Suprapubic skin (tissue), 4 donors: ENCODE data around the gene TCP11.

Source experiments
- POLR2A ChIP-seq, 2 donors: fragments of 450-650 bp; IDR thresholded peaks; one replicate each; pipeline ENCODE4 v1.6.1; 2017; ENCODE audit warnings: antibody characterized with exemption in 2 of 2, mild to moderate bottlenecking in 2 of 2, moderate library complexity in 2 of 2
- POLR2AphosphoS5 ChIP-seq, 3 donors: sonication (generic); formaldehyde crosslinking; IDR thresholded peaks; one replicate each; pipeline ENCODE4 v1.6.1; 2017; ENCODE audit warnings: antibody characterized with exemption in 3 of 3
- TF ChIP-seq, protein P1 (sequence below), 2 donors: fragments of 200-600 bp in 1 of 2; fragments of 450-650 bp in 1 of 2; sonication (generic) in 1 of 2; IDR thresholded peaks; one replicate each; pipeline ENCODE4 v1.5.1; 2016 to 2019; ENCODE audit warnings: antibody characterized with exemption in 2 of 2, mild to moderate bottlenecking in 1 of 2, moderate library complexity in 1 of 2

DNA sequence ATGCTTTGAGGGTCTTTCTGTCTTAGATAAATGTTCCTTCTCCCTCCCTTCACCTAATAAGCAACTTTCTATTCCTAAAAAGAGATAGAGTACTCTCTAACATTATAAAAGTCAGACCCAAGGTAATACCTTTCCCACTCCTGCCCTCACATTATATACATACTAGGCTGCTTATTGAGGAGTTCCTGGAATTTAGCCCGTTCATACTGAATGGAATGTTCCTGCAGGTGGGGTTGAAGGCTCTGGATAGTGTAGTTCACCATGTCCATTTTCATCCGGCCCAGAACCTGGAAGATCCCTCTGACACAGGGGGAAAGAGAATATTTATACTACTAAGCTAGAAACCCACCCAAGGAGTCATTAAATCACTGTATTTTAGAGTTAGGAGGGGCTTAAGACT is 20.4 kb downstream of the TCP11 start:
- no peak for TF ChIP-seq POLR2A (IDR thresholded peaks at IDR 0.05)
- TF ChIP-seq, protein P1, sequence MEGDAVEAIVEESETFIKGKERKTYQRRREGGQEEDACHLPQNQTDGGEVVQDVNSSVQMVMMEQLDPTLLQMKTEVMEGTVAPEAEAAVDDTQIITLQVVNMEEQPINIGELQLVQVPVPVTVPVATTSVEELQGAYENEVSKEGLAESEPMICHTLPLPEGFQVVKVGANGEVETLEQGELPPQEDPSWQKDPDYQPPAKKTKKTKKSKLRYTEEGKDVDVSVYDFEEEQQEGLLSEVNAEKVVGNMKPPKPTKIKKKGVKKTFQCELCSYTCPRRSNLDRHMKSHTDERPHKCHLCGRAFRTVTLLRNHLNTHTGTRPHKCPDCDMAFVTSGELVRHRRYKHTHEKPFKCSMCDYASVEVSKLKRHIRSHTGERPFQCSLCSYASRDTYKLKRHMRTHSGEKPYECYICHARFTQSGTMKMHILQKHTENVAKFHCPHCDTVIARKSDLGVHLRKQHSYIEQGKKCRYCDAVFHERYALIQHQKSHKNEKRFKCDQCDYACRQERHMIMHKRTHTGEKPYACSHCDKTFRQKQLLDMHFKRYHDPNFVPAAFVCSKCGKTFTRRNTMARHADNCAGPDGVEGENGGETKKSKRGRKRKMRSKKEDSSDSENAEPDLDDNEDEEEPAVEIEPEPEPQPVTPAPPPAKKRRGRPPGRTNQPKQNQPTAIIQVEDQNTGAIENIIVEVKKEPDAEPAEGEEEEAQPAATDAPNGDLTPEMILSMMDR (IDR thresholded peaks at IDR 0.05) = no peak
- no peak for TF ChIP-seq POLR2AphosphoS5 (IDR thresholded peaks at IDR 0.05)
